ENCODE results near the gene PSMD6.

- TF ChIP-seq REST (IDR thresholded peaks at IDR 0.05; ENCODE audit: insufficient replicate concordance, low read depth) (no peak), POLR2AphosphoS5 (IDR thresholded peaks at IDR 0.05; ENCODE audit: low read depth) (no peak), GABPA (IDR thresholded peaks at IDR 0.05; ENCODE audit: low read depth) (no peak), SPI1 (IDR thresholded peaks at IDR 0.05; ENCODE audit: borderline replicate concordance, low read depth) (no peak)
- TF ChIP-seq, protein P1, sequence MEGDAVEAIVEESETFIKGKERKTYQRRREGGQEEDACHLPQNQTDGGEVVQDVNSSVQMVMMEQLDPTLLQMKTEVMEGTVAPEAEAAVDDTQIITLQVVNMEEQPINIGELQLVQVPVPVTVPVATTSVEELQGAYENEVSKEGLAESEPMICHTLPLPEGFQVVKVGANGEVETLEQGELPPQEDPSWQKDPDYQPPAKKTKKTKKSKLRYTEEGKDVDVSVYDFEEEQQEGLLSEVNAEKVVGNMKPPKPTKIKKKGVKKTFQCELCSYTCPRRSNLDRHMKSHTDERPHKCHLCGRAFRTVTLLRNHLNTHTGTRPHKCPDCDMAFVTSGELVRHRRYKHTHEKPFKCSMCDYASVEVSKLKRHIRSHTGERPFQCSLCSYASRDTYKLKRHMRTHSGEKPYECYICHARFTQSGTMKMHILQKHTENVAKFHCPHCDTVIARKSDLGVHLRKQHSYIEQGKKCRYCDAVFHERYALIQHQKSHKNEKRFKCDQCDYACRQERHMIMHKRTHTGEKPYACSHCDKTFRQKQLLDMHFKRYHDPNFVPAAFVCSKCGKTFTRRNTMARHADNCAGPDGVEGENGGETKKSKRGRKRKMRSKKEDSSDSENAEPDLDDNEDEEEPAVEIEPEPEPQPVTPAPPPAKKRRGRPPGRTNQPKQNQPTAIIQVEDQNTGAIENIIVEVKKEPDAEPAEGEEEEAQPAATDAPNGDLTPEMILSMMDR (IDR thresholded peaks at IDR 0.05; ENCODE audit: insufficient read depth, low read length) = no peak
Observed at GRCh38 chr3:64047787-64048186, 24.5 kb upstream of the PSMD6 start.
